Endothelial cell of umbilical vein (primary cell): ENCODE measurements around the gene DRP2. TPM values are rescaled to one million over a fixed set of nuclear protein-coding genes. Genes with fewer than 3 reads are reported as not detected.

Experiments
- BruUV-seq: library from RNA; stranded (reverse); fragments of 400-500 nt; replicated peaks from 2 replicates; lab custom pipeline; 2021; lab: Mats Ljungman, UMichigan
- CTCF ChIA-PET: fragments of 300-600, 350-600 bp; sonication (Branson Sonifier 250); formaldehyde crosslinking; loops from one replicate; lab custom pipeline; 2021; ENCODE audit warnings: antibody characterized with exemption, inconsistent platforms; lab: Charles Lee
- POLR2A ChIA-PET: fragments of 300-600, 350-600 bp; sonication (Branson Sonifier 250); formaldehyde crosslinking; loops from one replicate; lab custom pipeline; 2021; ENCODE audit warnings: antibody characterized with exemption, inconsistent platforms; lab: Charles Lee
- DNase-seq: peaks from one replicate; pipeline ENCODE4 v3.0.0-alpha.2; 2011; ENCODE audit warnings: low read depth, low spot score
- FAIRE-seq: peaks from 2 replicates; lab custom pipeline; 2011; peaks lifted over from hg19 to GRCh38; lab: Jason Lieb, UNC
- H2AFZ ChIP-seq: 2 replicates; pipeline ENCODE4 v1.6.0; 2012; ENCODE audit warnings: low read depth, low read length, control low read depth, inconsistent platforms
- H3K27ac ChIP-seq: 2 replicates; pipeline ENCODE4 v1.5.1; 2011; ENCODE audit warnings: low read depth, mild to moderate bottlenecking, control low read depth, low read length, moderate library complexity; ENCODE audit not compliant: insufficient read depth
- H3K27me3 ChIP-seq, 2 experiments: 2 replicates each; pipeline versions ENCODE4 v1.6.0 to v1.6.1; 2011; ENCODE audit warnings: low read length in 2 of 2, mixed read lengths in 1 of 2; ENCODE audit not compliant: control insufficient read depth in 2 of 2, insufficient read depth in 2 of 2
- H3K36me3 ChIP-seq, 2 experiments: 2 replicates in 1 of 2; 3 replicates in 1 of 2; pipeline ENCODE4 v1.5.1; 2011; ENCODE audit warnings: low read length in 2 of 2, mild to moderate bottlenecking in 1 of 2, moderate library complexity in 1 of 2; ENCODE audit not compliant: control insufficient read depth in 2 of 2, insufficient read depth in 2 of 2; ENCODE audit errors: extremely low read depth in 1 of 2
- H3K4me1 ChIP-seq: 3 replicates; pipeline ENCODE4 v1.5.1; 2011; ENCODE audit warnings: mild to moderate bottlenecking, low read length; ENCODE audit not compliant: control insufficient read depth, insufficient read depth; ENCODE audit errors: extremely low read depth
- H3K4me2 ChIP-seq: 2 replicates; pipeline ENCODE4 v1.6.1; 2011; ENCODE audit warnings: low read length, control low read depth, mixed read lengths; ENCODE audit not compliant: insufficient read depth
- H3K4me3 ChIP-seq, 3 experiments: fragments of 200-600 bp in 1 of 3; sonication (generic), shearing (Covaris generic) in 1 of 3; replicated peaks in 1 of 3; 2 replicates each; pipeline ENCODE4 v1.5.1; 2011 to 2016; ENCODE audit warnings: control low read depth in 3 of 3, low read length in 3 of 3, mild to moderate bottlenecking in 2 of 3, inconsistent platforms in 1 of 3, low read depth in 1 of 3, moderate library complexity in 1 of 3; ENCODE audit not compliant: insufficient read depth in 1 of 3
- H3K79me2 ChIP-seq: 2 replicates; pipeline ENCODE4 v1.6.0; 2012; ENCODE audit warnings: low read length, inconsistent platforms; ENCODE audit not compliant: control insufficient read depth, insufficient read depth
- H3K9ac ChIP-seq: replicated peaks from 2 replicates; pipeline ENCODE3; 2011; ENCODE audit warnings: low read length, control low read depth; ENCODE audit not compliant: insufficient read depth; ENCODE audit errors: extremely low read depth
- H3K9me1 ChIP-seq: replicated peaks from 3 replicates; pipeline ENCODE4 v1.6.0; 2011; ENCODE audit warnings: mild to moderate bottlenecking, low read length; ENCODE audit not compliant: control insufficient read depth, insufficient read depth; ENCODE audit errors: extremely low read depth
- H3K9me3 ChIP-seq: replicated peaks from 2 replicates; pipeline ENCODE4 v1.5.1; 2012; ENCODE audit warnings: low read length, inconsistent platforms; ENCODE audit not compliant: control insufficient read depth, insufficient read depth
- H4K20me1 ChIP-seq: replicated peaks from 2 replicates; pipeline ENCODE3; 2011; ENCODE audit warnings: mild to moderate bottlenecking, low read length; ENCODE audit not compliant: control insufficient read depth, insufficient read depth; ENCODE audit errors: extremely low read depth
- EZH2 ChIP-seq: IDR thresholded peaks from 2 replicates; pipeline ENCODE4 v1.6.1; 2012; ENCODE audit warnings: borderline replicate concordance, low read depth, mild to moderate bottlenecking, moderate library complexity, low read length, inconsistent platforms; ENCODE audit not compliant: severe bottlenecking
- FOS ChIP-seq: IDR thresholded peaks from 2 replicates; pipeline ENCODE4 v1.6.1; 2011; ENCODE audit warnings: mild to moderate bottlenecking, low read length, moderate library complexity, borderline replicate concordance; ENCODE audit not compliant: insufficient read depth
- GATA2 ChIP-seq: IDR thresholded peaks from 2 replicates; pipeline ENCODE4 v1.7.0; 2011; ENCODE audit warnings: low read depth, mild to moderate bottlenecking, moderate library complexity, mixed read lengths, low read length; ENCODE audit not compliant: insufficient read length, insufficient read depth
- JUN ChIP-seq: IDR thresholded peaks from 2 replicates; pipeline ENCODE4 v1.6.1; 2011; ENCODE audit warnings: borderline replicate concordance, low read depth; ENCODE audit not compliant: insufficient read length, insufficient read depth
- POLR2AphosphoS5 ChIP-seq: IDR thresholded peaks from 2 replicates; pipeline ENCODE4 v1.6.1; 2012; ENCODE audit warnings: low read depth, mild to moderate bottlenecking, control low read depth, low read length, moderate library complexity; ENCODE audit not compliant: insufficient read depth
- dilution Hi-C: fragments of 300-500 bp; cut with MboI; formaldehyde crosslinking; loops from one replicate; pipeline ENCODE4 v1.15.0; 2019; ENCODE audit warnings: low sequenced_read_pairs; ENCODE audit not compliant: extremely low pct_ligation_motif_present
- intact Hi-C: fragments of 100-400 bp; cut with micrococcal nuclease; formaldehyde crosslinking; loops from one replicate; pipeline ENCODE4 v1.10.0; 2022
- polyA plus RNA-seq, 4 experiments: library from polyadenylated mRNA; depleted of rRNA in 3 of 4; stranded (reverse) in 3 of 4; unstranded in 1 of 4; fragments of >200 nt; gene quantifications; 2 replicates each; pipeline versions ENCODE4 v1.2.1 to v1.2.3, GENCODE V29; 2011 to 2012; ENCODE audit warnings: missing spikeins in 1 of 4
- total RNA-seq: library from RNA; stranded (reverse); gene quantifications from 2 replicates; pipeline ENCODE4 v1.2.3, GENCODE V29; 2021
- TF ChIP-seq, protein P1 (sequence below), 2 donors: IDR thresholded peaks; 1 replicate in 1 of 2; 2 replicates in 1 of 2; pipeline ENCODE4 v1.5.1; 2011; ENCODE audit warnings: low read length in 2 of 2, mild to moderate bottlenecking in 2 of 2, moderate library complexity in 2 of 2, control low read depth in 1 of 2, inconsistent platforms in 1 of 2, low read depth in 1 of 2; ENCODE audit not compliant: insufficient read depth in 1 of 2; ENCODE audit errors: extremely low read depth in 1 of 2

DRP2 gene
- total and polyA plus RNA-seq, 2 donors (not counting 3 experiments of a cell fraction or from before 2014, with no cell fraction given), result 0.17 to 0.31 TPM

DNA sequence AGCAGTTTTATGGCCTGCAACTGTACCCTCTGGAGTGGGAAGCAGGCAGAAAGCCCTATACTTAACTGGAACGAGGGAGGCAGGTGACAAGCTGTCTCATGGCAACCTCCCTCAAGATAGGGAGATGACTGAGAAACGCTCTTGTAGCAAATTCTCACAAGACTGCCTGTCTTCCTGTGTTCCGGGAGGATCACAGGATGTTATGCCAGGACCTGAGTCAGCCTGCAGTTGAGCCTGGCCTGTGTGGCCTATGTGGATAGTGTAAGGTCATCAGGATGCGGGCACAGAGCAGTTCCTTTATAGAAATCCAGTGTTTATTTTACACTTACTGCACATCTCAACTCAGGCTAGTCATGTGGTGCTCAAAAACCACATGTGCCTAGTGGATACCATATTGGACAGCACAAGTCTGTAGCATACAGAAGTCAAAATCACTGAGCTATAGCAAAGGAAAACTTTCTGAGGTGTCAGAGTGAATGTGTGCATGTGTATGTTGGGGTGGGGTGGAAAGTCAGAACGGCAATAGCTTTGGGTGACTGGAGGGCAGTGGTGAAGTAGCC lies 46.4 kb downstream of the DRP2 start:
- H3K79me2 ChIP-seq, result no peaks in the 10 kb centered on the region
- no peak overlapping the region for H2AFZ ChIP-seq
- peaks cover 7% of the 10 kb centered on the region for H3K4me1 ChIP-seq
- H4K20me1 ChIP-seq, result no peaks in the 10 kb centered on the region
- peak; percentile 61 for DNase-seq
- TF ChIP-seq POLR2AphosphoS5, result peak; percentile 45
- TF ChIP-seq, protein P1, sequence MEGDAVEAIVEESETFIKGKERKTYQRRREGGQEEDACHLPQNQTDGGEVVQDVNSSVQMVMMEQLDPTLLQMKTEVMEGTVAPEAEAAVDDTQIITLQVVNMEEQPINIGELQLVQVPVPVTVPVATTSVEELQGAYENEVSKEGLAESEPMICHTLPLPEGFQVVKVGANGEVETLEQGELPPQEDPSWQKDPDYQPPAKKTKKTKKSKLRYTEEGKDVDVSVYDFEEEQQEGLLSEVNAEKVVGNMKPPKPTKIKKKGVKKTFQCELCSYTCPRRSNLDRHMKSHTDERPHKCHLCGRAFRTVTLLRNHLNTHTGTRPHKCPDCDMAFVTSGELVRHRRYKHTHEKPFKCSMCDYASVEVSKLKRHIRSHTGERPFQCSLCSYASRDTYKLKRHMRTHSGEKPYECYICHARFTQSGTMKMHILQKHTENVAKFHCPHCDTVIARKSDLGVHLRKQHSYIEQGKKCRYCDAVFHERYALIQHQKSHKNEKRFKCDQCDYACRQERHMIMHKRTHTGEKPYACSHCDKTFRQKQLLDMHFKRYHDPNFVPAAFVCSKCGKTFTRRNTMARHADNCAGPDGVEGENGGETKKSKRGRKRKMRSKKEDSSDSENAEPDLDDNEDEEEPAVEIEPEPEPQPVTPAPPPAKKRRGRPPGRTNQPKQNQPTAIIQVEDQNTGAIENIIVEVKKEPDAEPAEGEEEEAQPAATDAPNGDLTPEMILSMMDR (IDR thresholded peaks at IDR 0.05; ENCODE audit: extremely low read depth in 1 of 2, insufficient read depth in 1 of 2, low read depth in 1 of 2, low read length in 2 of 2), result no peak
- TF ChIP-seq GATA2, result peak; percentile 49
- TF ChIP-seq JUN, result peak; percentile 2
- TF ChIP-seq FOS, result peak; percentile 49
- TF ChIP-seq EZH2, result no peak
- dilution Hi-C loops, result no loop called here
- no peak overlapping the region for H3K4me3 ChIP-seq
- intact Hi-C loops, result no loop called here
- H3K36me3 ChIP-seq, result no peaks in the 10 kb centered on the region
- ChIA-PET POLR2A (no interaction called here), CTCF (no interaction called here)
- no peak overlapping the region for H3K9ac ChIP-seq
- no peaks in the 10 kb centered on the region for H3K9me1 ChIP-seq
- H3K9me3 ChIP-seq, result no peaks in the 10 kb centered on the region
- H3K27me3 ChIP-seq, result no peaks in the 10 kb centered on the region
- H3K4me2 ChIP-seq, result no peak overlapping the region
- no TSS peak for BruUV-seq
- H3K27ac ChIP-seq, result peak overlapping the region; percentile 5
- FAIRE-seq, result peak; percentile 88
